Pancreas (tissue), 10 donors: ENCODE measurements around the gene TLR8. TPM values are rescaled to one million over a fixed set of nuclear protein-coding genes. Genes with fewer than 3 reads are reported as not detected.

ENCODE experiments used
- ATAC-seq, 4 donors: fragments of 200-7000 bp; cut with Tn5 transposase; one replicate each; pipeline versions ENCODE4 v1.8.0 to v1.9.1; 2020; ENCODE audit warnings: mild to moderate bottlenecking in 4 of 4, moderate library complexity in 4 of 4
- DNase-seq, 6 donors: peaks; one replicate each; pipeline ENCODE4 v3.0.0-alpha.2; 2020
- FAIRE-seq: peaks from 2 replicates; lab custom pipeline; 2012; peaks lifted over from hg19 to GRCh38; lab: Jason Lieb, UNC
- H3K27ac ChIP-seq, 4 donors: fragments of 200-600 bp; sonication (generic); 1 replicate in 3 of 4; 2 replicates in 1 of 4; pipeline versions ENCODE4 v1.5.0 to v1.8.0; 2020
- H3K27me3 ChIP-seq, 4 donors: fragments of 200-600 bp; one replicate each; pipeline ENCODE4 v1.8.0; 2021
- H3K36me3 ChIP-seq, 3 donors: fragments of 200-600 bp; sonication (generic) in 1 of 3; one replicate each; pipeline versions ENCODE4 v1.5.0 to v1.8.0; 2020 to 2021
- H3K4me1 ChIP-seq, 3 donors: fragments of 200-600 bp; one replicate each; pipeline ENCODE4 v1.8.0; 2021
- H3K4me3 ChIP-seq, 4 donors: fragments of 200-600 bp; sonication (generic) in 2 of 4; one replicate each; pipeline versions ENCODE4 v1.5.0 to v1.8.0; 2020 to 2021
- H3K9me3 ChIP-seq, 4 donors: fragments of 200-600 bp; one replicate each; pipeline ENCODE4 v1.8.0; 2021
- CTCF ChIP-seq, 4 donors: fragments of 200-600 bp; sonication (generic) in 3 of 4; IDR thresholded peaks; one replicate each; pipeline versions ENCODE4 v1.5.0 to v1.8.0; 2021; ENCODE audit warnings: antibody characterized with exemption in 4 of 4
- WGBS, 2 donors: extraction: QIAGEN DNeasy Blood & Tissue Kit; methylation state at CpG; one replicate each; pipeline ENCODE4 v1.1.7; 2013; 5-methylcytosine and 5-hydroxymethylcytosine counted together
- intact Hi-C, 3 donors: fragments of 100-400 bp; cut with DNase I; formaldehyde crosslinking; loops; one replicate each; pipeline versions ENCODE4 v1.11.1 to v1.14.2; 2022
- polyA plus RNA-seq, 2 donors: library from polyadenylated mRNA; stranded (reverse); fragments of 200-250 nt; gene quantifications; one replicate each; pipeline ENCODE4 v1.2.3, GENCODE V29; 2013
- total RNA-seq, 6 donors: library from RNA; stranded (reverse); fragmentation: NEBNext Ultra II Directional in 4 of 6; extraction: Animal tissue kit (Norgen Biotek cat#: 25700) in 4 of 6; gene quantifications; one replicate each; pipeline versions ENCODE4 v1.2.1 to v1.2.4, GENCODE V29; 2021 to 2023
- donor health status: healthy with polysubstance abuse.
- donor health status: DM: no; HTN: no; CAD: no; lungs with moderate emphysema.
- donor health status: DM: no; HTN: no; CAD: no.
- donor health status: control.
- donor health status: control.
- donor health status: Bipolar disorder and iron deficiency.
- donor health status: DM: yes; HTN: yes; CAD: no.
- donor health status: DM: no; HTN: no; CAD: no.
- donor health status: DM: no; HTN: no; CAD: no.
- donor health status: DM: yes; HTN: yes; CAD: no.

Gene TLR8
- total and polyA plus RNA-seq, 8 donors: 0.04 to 2.0 (median 0.07) TPM

GRCh38 chrX:12878536-12878935, 27.9 kb upstream of the TLR8 start:
- FAIRE-seq: no peak
- Histone ChIP-seq H3K27me3 (peaks cover 0 to 22% (median 3%) of the 10 kb centered on the region in 4 donors), H3K27ac (no peak overlapping the region), H3K4me1 (no peaks in the 10 kb centered on the region), H3K36me3 (no peaks in the 10 kb centered on the region), H3K9me3 (no peaks in the 10 kb centered on the region), H3K4me3 (no peak overlapping the region)
- ATAC-seq: no peak
- no peak for TF ChIP-seq CTCF (IDR thresholded peaks at IDR 0.05)
- 77 to 80% methylated on average over 1 of the region's 1 CpG for WGBS, 2 donors
- intact Hi-C loops: no loop called here
- DNase-seq: no peak

- H3K9me3 ChIP-seq: no peaks in the 10 kb centered on the region
- DNase-seq (no peak), ATAC-seq (no peak), FAIRE-seq (no peak)
- WGBS, 2 donors: 81 to 85% methylated on average over 2 of the region's 2 CpGs
- H3K4me1 ChIP-seq: no peaks in the 10 kb centered on the region
- H3K36me3 ChIP-seq: no peaks in the 10 kb centered on the region
- peaks cover 0 to 19% (median 3%) of the 10 kb centered on the region in 4 donors for H3K27me3 ChIP-seq
- H3K27ac ChIP-seq: no peak overlapping the region
- H3K4me3 ChIP-seq: no peak overlapping the region
- intact Hi-C loops: no loop called here
- TF ChIP-seq CTCF (IDR thresholded peaks at IDR 0.05): no peak
Observed at GRCh38 chrX:12881914-12882313, 24.5 kb upstream of the TLR8 start.

- FAIRE-seq (no peak), ATAC-seq (no peak), DNase-seq (no peak)
- intact Hi-C loops: no loop called here
- WGBS, 2 donors: 46 to 51% methylated on average over 5 of the region's 5 CpGs
- no peaks in the 10 kb centered on the region for H3K36me3 ChIP-seq
- no peak overlapping the region for H3K27ac ChIP-seq
- no peak for TF ChIP-seq CTCF (IDR thresholded peaks at IDR 0.05)
- no peak overlapping the region for H3K4me3 ChIP-seq
- peaks cover 0 to 19% (median 3%) of the 10 kb centered on the region in 4 donors for H3K27me3 ChIP-seq
- no peaks in the 10 kb centered on the region for H3K4me1 ChIP-seq
- H3K9me3 ChIP-seq: no peaks in the 10 kb centered on the region
Observed at GRCh38 chrX:12885508-12885907, 20.9 kb upstream of the TLR8 start.

GRCh38 chrX:12886545-12886944, 19.9 kb upstream of the TLR8 start:
- DNase-seq (no peak), FAIRE-seq (no peak), ATAC-seq (no peak)
- intact Hi-C loops: no loop called here
- Histone ChIP-seq H3K27me3 (peaks cover 0 to 17% (median 3%) of the 10 kb centered on the region in 4 donors), H3K9me3 (no peaks in the 10 kb centered on the region), H3K36me3 (no peaks in the 10 kb centered on the region), H3K27ac (no peak overlapping the region), H3K4me1 (no peaks in the 10 kb centered on the region), H3K4me3 (no peak overlapping the region)
- 68 to 78% methylated on average over 3 of the region's 3 CpGs for WGBS, 2 donors
- TF ChIP-seq CTCF (IDR thresholded peaks at IDR 0.05): no peak

- ATAC-seq (no peak), DNase-seq (no peak), FAIRE-seq (no peak)
- no peaks in the 10 kb centered on the region for H3K36me3 ChIP-seq
- H3K4me3 ChIP-seq: no peak overlapping the region
- H3K27ac ChIP-seq: no peak overlapping the region
- no peak for TF ChIP-seq CTCF (IDR thresholded peaks at IDR 0.05)
- no peaks in the 10 kb centered on the region for H3K9me3 ChIP-seq
- intact Hi-C loops: no loop called here
- H3K4me1 ChIP-seq: no peaks in the 10 kb centered on the region
- H3K27me3 ChIP-seq: peaks cover 0 to 13% (median 2%) of the 10 kb centered on the region in 4 donors
- 63 to 70% methylated on average over 2 of the region's 2 CpGs for WGBS, 2 donors
Observed at GRCh38 chrX:12887141-12887540, 19.3 kb upstream of the TLR8 start.
